Central memory CD8-positive, alpha-beta T cell (primary cell): Measurements from ENCODE around the gene ACAP3.

Experiments used
- ATAC-seq: fragments of 150-1000 bp; cut with Tn5 transposase; replicated peaks from 2 replicates; pipeline ENCODE4 v1.10.0; 2022; ENCODE audit warnings: mild to moderate bottlenecking, moderate FRiP score, moderate number of reproducible peaks; ENCODE audit not compliant: poor library complexity, severe bottlenecking; ENCODE audit errors: extremely low read depth
- DNase-seq, 2 donors: peaks; one replicate each; pipeline ENCODE4 v3.0.0; 2021; ENCODE audit warnings: low spot score in 2 of 2
- H3K27ac Mint-ChIP-seq: one replicate; pipeline ENCODE4 v1.8.0; 2022; ENCODE audit warnings: low read depth, mild to moderate bottlenecking, moderate library complexity, mixed read lengths
- H3K27me3 Mint-ChIP-seq: one replicate; pipeline ENCODE4 v1.8.0; 2022; ENCODE audit warnings: mixed read lengths
- H3K36me3 Mint-ChIP-seq: one replicate; pipeline ENCODE4 v1.8.0; 2022; ENCODE audit warnings: mild to moderate bottlenecking, moderate library complexity, mixed read lengths; ENCODE audit not compliant: insufficient read depth
- H3K4me1 Mint-ChIP-seq: one replicate; pipeline ENCODE4 v1.8.0; 2022; ENCODE audit warnings: mixed read lengths
- H3K4me3 Mint-ChIP-seq: one replicate; pipeline ENCODE4 v1.8.0; 2022; ENCODE audit warnings: mild to moderate bottlenecking, moderate library complexity, mixed read lengths
- H3K9me3 Mint-ChIP-seq: one replicate; pipeline ENCODE4 v1.8.0; 2022; ENCODE audit warnings: mixed read lengths

ACAP3 gene

DNA sequence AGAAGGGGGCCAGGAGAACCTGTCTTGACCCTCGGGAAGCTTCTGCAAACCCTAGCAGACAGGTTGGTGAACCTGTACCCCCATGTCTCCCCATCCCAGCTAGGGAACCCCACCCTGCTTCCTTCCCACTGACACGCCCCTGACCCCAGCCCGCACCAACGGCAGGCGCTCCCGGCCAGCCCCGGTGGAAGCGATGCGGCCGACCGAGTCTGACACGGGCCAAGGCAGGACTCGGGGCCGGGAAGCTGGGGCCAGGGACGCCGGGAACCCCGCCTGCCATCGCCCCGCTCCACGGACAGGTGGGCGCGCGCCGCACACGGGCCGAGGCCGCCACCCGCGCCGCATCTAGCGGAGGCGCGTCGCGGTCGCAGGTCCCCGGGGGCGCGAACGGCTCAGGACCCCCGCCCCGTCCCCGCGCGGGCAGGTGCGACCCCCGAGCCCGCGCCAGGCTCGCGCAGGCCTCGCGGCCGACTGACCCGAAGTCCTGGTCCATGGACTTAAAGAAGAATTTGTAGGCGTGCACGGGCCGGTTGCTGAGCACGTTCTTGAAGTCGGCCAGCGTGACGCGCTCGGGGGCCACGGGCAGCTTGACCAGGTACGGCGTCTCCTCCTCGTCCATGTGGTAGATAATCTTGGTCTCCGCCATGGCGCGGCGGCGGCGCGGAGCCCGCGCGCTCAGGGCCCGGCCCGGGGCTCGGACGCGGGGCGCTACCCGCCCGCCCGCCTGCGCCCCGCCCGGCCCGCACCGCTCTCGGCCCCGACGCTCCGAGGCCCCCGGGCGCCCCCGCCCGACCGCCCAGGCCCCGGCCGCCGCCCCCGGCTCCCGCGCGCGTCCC, 40.9 kb upstream of the ACAP3 start:
- H3K9me3 Mint-ChIP-seq, result no peaks in the 10 kb centered on the region

DNA sequence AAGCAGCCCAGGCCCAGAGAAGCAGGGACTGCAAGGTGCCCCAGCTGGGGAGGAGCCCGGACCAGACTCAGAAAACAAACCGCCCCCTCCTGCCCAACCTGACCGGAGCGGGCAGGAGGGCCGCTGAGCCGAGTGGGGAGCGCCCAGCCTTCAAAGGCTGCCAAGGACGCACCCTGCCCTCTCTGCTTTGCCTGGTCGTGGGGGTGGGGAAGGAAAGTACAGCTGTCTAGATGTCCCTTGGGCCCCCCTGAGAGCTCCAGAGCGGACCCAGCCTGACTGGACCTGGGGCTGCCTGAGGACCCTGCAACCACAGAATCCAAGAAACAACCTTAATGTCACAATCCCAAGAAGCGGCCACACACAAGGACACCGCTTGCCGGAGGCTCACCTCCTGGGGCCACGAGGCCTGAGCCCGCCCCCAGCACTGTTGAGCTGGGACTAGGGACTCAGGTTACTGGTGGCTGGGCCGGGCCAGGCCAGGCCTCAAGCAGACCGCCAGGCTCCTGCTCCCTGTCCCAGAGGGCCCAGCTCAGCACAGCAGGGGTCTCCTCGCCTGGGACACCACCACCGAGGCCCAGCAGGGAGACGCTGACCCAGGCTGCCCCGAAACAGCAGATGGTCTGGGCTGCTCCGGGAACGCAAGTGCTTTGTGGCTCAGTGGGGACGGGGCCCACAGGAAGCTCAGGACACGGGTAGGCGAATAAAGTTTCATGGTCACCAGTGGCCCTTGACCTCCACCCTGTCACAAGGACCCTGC, 40.1 kb upstream of the ACAP3 start:
- Mint-ChIP-seq H3K4me3 (peak overlapping the region; percentile 73), H3K27ac (no peak overlapping the region), H3K9me3 (no peaks in the 10 kb centered on the region), H3K27me3 (peaks cover 11% of the 10 kb centered on the region), H3K36me3 (peaks cover 3% of the 10 kb centered on the region), H3K4me1 (peaks cover 25% of the 10 kb centered on the region)
- no peak for ATAC-seq
- no peak for DNase-seq

More for the DNA sequence above, 40.9 kb upstream of the ACAP3 start:
- ATAC-seq, result peak; percentile 30
- H3K27ac Mint-ChIP-seq, result no peak overlapping the region
- DNase-seq, result no peak
- peaks cover 21% of the 10 kb centered on the region for H3K4me1 Mint-ChIP-seq
- H3K27me3 Mint-ChIP-seq, result peaks cover 15% of the 10 kb centered on the region
- H3K36me3 Mint-ChIP-seq, result peaks cover 3% of the 10 kb centered on the region
- H3K4me3 Mint-ChIP-seq, result peak overlapping the region; percentile 73

DNA sequence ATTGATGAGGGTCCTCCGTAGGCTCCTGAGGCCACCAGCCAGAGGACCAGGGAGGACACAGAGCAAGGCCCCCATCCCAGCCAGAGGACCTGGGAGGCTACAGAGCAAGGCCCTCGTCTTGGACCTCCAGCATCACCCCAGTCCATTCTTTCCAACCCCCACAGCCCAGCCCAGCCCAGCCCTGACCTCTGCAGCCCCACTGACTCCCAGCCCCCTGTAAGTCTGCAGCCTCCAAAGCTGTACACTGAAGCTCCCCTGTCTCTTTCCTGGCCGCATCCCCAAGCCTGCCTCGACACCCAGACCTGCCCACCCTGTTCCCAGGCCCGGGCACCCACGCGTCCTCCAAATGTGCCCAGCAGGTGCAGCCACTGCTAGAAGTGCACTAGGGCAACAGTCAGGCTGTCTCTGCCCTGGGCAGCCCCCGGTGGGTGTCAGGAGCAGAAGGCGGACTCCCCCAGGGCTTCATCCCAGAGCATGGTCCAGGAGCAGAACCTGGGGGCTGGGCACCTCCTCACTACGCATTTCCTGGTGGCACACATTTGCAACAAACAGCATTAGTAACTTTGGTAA, 39.4 kb upstream of the ACAP3 start:
- Mint-ChIP-seq H3K27ac (peak overlapping the region; percentile 32), H3K27me3 (peaks cover 3% of the 10 kb centered on the region), H3K36me3 (peaks cover 2% of the 10 kb centered on the region), H3K4me1 (peaks cover 21% of the 10 kb centered on the region), H3K4me3 (peak overlapping the region; percentile 73), H3K9me3 (no peaks in the 10 kb centered on the region)
- ATAC-seq, result no peak
- no peak for DNase-seq

DNA sequence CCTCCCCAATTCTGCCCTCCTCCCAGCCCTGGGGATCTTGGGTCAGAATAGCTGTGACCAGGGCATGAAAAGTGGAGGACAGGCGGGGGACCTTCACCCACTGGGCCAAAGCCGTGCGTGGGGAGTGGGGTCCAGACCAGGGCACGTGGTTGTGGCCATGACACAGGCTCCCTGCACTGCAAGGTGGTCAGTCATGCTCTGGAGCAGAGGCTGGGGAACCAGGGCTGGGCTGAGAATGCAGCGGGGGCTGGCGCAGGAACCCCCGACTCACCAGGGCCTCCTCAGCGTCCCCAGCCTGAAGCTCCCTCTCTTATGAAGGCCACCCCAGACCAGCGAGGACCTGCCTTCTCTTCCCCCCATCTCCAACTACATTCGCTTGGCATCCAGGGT, 38.8 kb upstream of the ACAP3 start:
- DNase-seq (no peak), ATAC-seq (no peak)
- Mint-ChIP-seq H3K4me1 (peaks cover 18% of the 10 kb centered on the region), H3K36me3 (peaks cover 2% of the 10 kb centered on the region), H3K27ac (peak overlapping the region; percentile 32), H3K4me3 (peak overlapping the region; percentile 73), H3K27me3 (no peaks in the 10 kb centered on the region), H3K9me3 (no peaks in the 10 kb centered on the region)

DNA sequence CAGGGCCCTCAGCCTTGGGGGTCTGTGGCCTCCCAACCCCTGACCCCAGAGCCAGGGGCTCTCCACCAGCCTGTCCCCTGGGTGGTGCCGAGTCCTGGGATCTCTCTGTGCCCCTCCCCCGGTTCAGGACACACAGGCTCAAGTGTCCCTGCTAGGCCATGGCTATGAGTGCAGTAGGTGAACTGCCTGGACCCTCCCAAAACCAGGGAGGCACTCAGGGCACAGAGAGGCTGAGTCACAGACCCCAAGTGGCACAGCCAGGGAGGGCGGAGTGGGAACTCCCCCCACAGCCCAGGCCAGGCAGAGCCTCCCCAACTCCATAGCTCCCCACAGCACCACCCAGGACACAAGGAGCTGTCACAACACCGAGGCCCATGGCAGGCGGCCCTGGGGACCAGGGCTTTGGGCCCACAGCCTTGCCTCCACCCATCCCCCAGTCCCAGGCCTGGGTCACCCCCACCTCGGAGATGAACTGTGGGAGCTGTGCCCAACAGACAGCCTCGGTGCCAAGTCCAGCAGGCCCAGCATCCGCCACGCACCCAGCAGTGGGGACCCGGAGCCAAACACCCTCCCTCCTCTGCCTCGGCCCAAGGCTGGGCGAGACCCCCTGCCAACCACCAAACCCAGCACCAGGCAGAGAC, 38.2 kb upstream of the ACAP3 start:
- no peak overlapping the region for H3K4me3 Mint-ChIP-seq
- peaks cover 18% of the 10 kb centered on the region for H3K4me1 Mint-ChIP-seq
- no peaks in the 10 kb centered on the region for H3K9me3 Mint-ChIP-seq
- no peak for DNase-seq
- H3K27ac Mint-ChIP-seq, result no peak overlapping the region
- peaks cover 2% of the 10 kb centered on the region for H3K36me3 Mint-ChIP-seq
- H3K27me3 Mint-ChIP-seq, result no peaks in the 10 kb centered on the region
- ATAC-seq, result no peak

DNA sequence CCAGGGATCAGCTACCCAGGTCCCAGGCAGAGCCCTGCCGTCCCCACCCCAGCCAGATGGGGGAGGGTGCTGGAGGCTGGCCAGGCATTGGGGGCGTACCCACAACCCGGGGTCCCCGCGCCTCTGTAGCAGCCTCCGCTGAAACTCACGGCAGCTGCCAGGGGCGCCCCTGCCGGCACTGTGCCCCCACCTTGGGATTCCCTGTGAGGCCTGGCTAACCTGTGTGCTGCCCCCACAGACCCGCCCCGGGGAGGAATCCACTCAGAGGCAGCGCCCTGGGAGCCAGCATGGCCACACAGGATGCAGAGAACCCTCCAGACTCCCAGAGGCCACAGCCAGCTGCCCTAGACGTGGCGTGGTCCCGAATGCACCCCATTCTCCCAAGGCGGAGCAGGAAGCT, 37.7 kb upstream of the ACAP3 start:
- Mint-ChIP-seq H3K4me3 (no peak overlapping the region), H3K36me3 (peaks cover 4% of the 10 kb centered on the region), H3K9me3 (no peaks in the 10 kb centered on the region), H3K4me1 (peaks cover 18% of the 10 kb centered on the region), H3K27ac (no peak overlapping the region), H3K27me3 (no peaks in the 10 kb centered on the region)
- ATAC-seq (no peak), DNase-seq (no peak)

DNA sequence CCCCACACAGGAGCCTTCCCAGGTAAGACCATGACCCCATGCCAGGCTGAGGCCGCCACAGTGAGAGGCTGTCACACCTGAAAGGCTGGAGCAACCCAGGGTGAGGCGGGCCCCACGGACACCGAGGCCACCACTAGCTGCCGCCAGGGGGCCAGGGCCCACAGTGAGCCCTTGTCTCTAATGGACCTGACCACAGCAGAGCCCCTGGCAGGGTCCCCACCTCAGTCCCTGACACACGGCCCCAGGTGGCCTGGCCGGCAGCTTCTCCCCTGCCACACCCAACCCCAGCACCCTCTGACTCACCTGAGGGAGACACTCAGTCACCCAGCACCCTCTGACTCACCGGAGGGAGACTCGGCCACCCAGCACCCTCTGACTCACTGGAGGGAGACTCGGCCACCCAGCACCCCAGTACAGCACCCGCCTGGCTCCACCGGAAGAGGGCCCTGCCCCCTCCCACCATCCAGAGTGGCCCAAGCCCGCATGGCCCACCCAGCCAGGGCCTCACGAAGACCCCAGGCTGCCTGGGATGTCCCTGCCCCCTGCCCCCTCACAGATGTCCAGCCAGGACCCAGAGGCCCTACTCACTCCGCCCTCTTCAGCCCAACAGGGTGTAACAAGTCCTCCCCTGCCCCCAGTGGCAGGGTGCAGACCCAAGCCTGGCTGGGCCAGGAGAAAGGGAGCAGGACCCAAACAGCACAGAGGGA, 37.1 kb upstream of the ACAP3 start:
- Mint-ChIP-seq H3K27me3 (no peaks in the 10 kb centered on the region), H3K9me3 (no peaks in the 10 kb centered on the region), H3K4me3 (no peak overlapping the region), H3K4me1 (peaks cover 18% of the 10 kb centered on the region), H3K27ac (no peak overlapping the region), H3K36me3 (peaks cover 4% of the 10 kb centered on the region)
- ATAC-seq, result no peak
- no peak for DNase-seq

DNA sequence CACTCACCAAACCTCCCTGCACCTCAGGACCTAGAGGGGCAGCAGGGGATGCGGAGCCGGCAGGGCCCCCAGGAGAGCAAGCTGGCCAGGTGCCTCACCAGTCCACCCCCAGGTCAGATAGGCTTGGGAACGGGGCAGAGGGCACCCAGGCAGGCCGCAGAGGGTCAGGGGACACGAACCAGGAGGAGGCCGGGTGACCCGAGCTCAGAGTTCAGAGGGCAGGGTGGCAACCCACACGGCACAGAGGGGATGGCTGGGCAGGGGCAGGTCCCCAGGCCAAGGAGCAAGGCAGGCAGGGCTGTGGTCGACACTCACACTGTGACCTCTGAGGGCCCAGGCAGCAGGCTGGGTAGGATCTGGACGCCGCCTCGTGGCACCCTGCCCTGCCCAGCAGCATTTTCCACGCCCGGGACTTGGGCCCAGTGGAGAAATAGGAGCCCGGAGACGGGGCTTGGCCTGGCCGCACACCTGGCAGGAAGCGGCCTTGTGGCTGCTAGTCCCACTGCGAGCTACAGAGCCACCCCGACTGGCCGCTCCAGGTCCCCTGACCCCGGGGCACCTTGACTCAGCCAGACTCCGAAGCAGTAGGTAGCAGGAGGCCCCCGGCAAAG, 36.2 kb upstream of the ACAP3 start:
- no peak for ATAC-seq
- Mint-ChIP-seq H3K27me3 (no peaks in the 10 kb centered on the region), H3K9me3 (no peaks in the 10 kb centered on the region), H3K4me1 (peaks cover 18% of the 10 kb centered on the region), H3K4me3 (no peak overlapping the region), H3K27ac (no peak overlapping the region), H3K36me3 (peaks cover 4% of the 10 kb centered on the region)
- no peak for DNase-seq

DNA sequence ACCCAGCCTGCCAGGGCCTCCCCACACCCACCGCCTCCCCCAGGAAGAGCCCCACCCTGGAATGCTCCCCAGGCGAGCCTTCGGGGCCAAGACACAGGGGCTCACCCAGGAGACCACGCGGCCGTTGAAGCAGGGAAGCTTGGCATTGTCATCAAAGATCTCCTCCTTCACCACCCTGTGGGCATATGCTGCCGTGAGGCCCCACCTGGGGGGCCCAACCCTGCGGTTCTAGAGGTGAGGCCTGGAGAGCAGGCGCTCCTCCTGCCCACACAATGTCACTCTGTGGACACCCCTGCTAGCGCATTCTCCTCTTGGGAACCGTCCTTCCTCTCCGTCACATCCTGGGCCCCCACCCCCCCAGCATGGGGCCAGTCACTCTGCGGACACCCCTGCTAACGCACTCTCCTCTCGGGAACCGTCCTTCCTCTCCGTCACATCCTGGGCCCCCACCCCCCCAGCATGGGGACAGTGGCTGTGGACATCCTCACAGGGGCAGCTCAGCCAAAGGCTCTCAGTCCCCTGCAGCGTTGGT, 34.9 kb upstream of the ACAP3 start:
- Mint-ChIP-seq H3K4me3 (no peak overlapping the region), H3K36me3 (peaks cover 5% of the 10 kb centered on the region), H3K27ac (no peak overlapping the region), H3K27me3 (no peaks in the 10 kb centered on the region), H3K9me3 (no peaks in the 10 kb centered on the region), H3K4me1 (peaks cover 17% of the 10 kb centered on the region)
- ATAC-seq (no peak), DNase-seq (no peak)

DNA sequence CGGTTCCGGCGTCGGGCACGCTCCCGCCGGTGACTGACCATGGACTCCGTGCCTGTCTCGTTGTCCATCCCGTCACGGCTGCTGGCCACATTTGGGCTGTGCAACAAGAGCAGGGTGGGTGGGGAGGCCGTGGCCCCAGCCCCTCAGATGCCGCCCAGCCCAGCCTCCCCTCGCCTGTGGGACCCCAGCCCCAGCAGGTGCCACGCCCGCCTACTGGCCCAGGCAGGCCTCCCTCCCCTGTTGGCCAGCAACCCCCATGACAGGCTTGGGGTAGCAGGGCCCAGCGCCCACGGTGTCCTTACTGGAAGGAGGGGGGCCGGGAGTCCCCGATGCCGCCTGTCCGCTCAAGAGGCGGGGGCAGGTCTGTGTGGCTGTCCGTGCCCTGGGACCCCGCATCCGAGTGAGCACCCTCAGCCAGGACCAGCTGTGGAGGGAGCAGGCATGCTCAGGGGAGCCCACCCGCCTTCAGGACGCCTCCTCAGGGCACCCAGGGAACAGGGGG, 34.4 kb upstream of the ACAP3 start:
- Mint-ChIP-seq H3K4me1 (peaks cover 12% of the 10 kb centered on the region), H3K9me3 (no peaks in the 10 kb centered on the region), H3K27ac (no peak overlapping the region), H3K27me3 (no peaks in the 10 kb centered on the region), H3K36me3 (peaks cover 5% of the 10 kb centered on the region), H3K4me3 (no peak overlapping the region)
- ATAC-seq (no peak), DNase-seq (no peak)

DNA sequence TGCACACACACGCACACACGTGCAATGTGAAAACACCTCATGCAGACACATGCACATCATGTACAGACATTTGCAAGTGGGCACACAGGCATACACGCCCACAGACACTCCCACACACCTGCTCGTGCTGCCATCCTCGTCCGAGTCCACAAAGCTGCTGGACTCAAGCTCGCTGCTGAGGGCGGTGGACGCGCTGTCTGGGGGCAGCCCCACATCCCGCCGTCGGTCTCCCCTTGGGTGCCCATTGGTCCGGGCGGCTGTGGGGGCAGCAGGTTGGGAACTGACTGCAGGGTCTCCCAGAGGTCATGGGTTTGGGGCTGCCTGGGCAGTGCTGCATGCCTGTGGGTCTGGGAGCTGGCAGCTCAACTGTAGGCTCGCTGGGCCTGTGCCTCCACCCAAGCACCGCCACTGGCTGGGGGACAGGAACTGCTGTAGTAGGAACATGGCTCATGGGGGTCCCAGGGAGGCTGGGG, 33.9 kb upstream of the ACAP3 start:
- no peak for DNase-seq
- no peak overlapping the region for H3K27ac Mint-ChIP-seq
- H3K4me3 Mint-ChIP-seq, result no peak overlapping the region

More for the DNA sequence above, 33.9 kb upstream of the ACAP3 start:
- peaks cover 5% of the 10 kb centered on the region for H3K36me3 Mint-ChIP-seq
- H3K4me1 Mint-ChIP-seq, result peaks cover 7% of the 10 kb centered on the region
- H3K9me3 Mint-ChIP-seq, result no peaks in the 10 kb centered on the region
- H3K27me3 Mint-ChIP-seq, result no peaks in the 10 kb centered on the region
- ATAC-seq, result no peak
